ENCODE measurements around the gene NAA15. TPM values are rescaled to one million over a fixed set of nuclear protein-coding genes. Genes with fewer than 3 reads are reported as not detected.
"Not testable (repeated sequence)": the region's sequence is repeated elsewhere in the genome, so short reads cannot be mapped to it uniquely, and the experiment has no call there.

NAA15 gene
- polyA plus RNA-seq, 1 donor, result 25.9 TPM

GRCh38 chr4:139453041-139453370 lies 151.7 kb downstream of the NAA15 start:
- DNase-seq, result no peak

DNA sequence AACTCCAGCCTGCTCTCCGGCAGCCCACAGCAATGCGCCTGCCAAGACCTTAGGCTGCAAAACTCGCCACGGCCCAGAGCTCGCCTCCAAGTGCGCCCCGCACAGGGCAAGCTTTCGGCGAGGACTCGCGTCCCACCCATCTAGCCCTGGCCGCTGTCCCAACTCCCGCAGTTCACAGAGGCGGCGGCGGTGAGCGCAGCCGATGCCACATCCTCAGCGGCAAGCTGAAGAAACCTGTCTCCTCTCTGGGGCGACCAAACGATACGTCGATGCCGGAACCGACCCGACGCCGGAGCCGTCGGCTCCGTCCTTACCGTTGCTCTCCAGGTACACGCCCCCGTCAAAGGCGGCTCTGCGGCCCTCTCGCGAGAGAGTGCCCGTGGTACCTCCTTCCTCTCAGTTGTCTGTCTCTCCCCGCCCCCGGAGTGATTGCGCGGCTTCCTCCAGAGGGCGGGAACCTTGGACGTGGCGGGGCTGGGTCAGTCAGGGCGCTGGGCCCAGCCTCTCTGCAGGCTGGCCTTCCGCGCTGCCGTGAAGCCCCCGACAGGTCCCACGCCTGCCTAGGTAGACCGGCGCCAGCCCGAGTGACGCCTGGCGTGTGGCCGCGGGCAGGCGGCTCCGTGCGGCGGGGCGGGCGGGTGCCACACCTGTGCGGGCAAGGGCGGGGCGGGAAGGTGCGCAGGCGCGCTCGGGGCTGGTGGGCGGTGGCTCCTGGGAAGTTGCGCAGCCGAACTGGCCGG lies 152.2 kb downstream of the NAA15 start:
- DNase-seq, result peak; percentile 97

- peak; percentile 23 for DNase-seq
Observed at GRCh38 chr4:139454111-139455045, 153.1 kb downstream of the NAA15 start, which contains the start of gene RAB33B. TSS of gene RAB33B (plus strand) at chr4:139454121. CDS start at chr4:139454196, 75 bp downstream.

- peak; percentile 12 for DNase-seq
Observed at GRCh38 chr4:139455126-139455538, 153.8 kb downstream of the NAA15 start.

DNA sequence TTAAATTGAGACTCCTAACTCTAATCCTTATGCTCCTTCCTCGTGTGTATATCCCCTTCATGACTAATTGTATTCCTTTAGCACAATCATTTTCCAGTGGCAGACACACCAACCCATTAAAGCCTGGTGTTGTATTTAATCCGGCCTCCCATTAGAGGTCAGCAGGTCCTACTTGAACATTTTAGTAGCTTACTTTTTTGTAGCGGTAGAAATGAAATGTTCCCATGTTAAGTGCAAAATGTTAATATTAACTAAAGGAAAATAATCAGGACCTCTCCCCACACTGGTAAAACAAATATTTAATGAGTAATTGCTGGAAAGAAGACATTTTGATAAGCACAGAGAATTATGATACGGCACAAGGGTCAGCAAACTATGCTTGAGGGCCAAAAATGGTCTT lies 156.0 kb downstream of the NAA15 start:
- DNase-seq, result no peak

GRCh38 chr4:139458543-139458942 lies 157.2 kb downstream of the NAA15 start:
- no peak for DNase-seq

DNA sequence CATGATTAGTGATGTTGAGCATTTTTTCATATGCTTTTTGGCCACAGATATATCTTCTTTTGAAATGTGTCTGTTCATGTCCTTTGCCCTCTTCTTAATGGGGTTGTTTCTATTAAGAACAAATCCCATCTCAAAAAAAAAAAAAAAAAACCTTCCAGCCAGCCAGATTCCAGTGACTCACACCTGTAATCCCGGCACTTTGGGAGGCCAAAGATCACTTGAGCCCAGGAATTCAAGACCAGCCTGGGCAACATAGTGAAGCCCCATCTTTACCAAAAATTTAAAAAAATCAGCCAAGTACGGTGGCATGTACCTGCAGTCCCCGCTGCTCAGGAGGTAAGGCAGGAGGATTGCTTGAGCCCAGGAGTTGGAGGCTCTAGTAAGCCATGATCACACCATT lies 157.7 kb downstream of the NAA15 start:
- no peak for DNase-seq

GRCh38 chr4:139460565-139460964 lies 159.3 kb downstream of the NAA15 start:
- DNase-seq, result no peak

DNA sequence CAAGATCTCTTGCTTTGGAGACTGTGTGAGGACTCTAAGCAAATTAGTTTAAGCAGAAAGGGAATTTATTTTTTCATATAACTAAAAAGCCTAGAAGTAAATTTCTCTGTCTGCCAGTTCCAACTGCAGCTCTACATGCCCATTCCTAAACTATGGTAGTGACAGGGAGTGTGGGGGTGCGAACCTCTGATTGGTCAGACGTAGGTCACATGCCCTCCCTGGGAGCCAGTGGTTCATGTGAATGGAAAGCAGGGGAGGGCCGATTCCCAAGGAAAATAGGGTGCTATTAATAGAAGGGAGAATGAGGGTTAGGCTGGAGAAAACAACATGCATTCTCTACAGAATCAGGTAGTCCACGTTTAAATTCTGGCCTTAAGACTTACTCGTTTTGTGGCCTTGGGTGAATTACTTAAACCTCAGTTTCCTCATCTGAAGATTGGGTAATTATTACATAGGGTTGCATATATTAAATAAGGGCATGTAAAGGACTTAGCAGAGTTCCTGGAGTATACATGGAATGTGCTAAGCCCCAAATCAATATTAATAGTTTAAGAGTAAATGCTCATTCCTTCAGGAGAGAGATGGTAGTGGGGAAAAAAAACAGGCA lies 159.8 kb downstream of the NAA15 start:
- no peak for DNase-seq

DNA sequence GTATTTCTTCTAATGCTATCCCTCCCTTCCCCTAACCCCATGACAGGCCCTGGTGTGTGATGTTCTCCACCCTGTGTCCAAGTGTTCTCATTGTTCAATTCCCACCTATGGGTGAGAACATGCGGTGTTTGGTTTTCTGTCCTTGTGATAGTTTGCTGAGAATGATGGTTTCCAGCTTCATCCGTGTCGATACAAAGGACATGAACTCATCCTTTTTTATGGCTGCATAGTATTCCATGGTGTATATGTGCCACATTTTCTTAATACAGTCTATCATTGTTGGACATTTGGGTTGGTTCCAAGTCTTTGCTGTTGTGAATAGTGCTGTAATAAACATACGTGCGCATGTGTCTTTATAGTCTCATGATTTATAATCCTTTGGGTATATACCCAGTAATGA lies 163.2 kb downstream of the NAA15 start:
- not testable (repeated sequence) for DNase-seq

DNA sequence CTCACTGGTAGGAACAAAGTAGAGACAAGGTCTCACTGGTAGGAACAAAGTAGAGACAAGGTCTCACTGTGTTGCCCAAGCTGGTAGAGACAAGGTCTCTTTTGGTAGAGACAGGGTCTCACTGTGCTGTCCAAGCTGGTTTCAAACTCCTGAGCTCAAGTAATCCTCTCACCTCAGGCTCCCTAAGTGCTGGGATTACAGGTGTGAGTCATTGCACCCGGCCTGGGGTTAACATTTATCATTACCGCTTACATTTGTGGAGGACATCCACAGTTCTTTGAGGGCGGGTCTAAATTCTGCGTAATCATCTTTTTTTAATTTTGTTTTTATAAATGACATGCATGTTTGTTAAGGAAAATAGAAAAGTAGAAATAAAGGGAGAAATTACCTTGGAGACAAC lies 164.6 kb downstream of the NAA15 start:
- DNase-seq, result no peak

DNA sequence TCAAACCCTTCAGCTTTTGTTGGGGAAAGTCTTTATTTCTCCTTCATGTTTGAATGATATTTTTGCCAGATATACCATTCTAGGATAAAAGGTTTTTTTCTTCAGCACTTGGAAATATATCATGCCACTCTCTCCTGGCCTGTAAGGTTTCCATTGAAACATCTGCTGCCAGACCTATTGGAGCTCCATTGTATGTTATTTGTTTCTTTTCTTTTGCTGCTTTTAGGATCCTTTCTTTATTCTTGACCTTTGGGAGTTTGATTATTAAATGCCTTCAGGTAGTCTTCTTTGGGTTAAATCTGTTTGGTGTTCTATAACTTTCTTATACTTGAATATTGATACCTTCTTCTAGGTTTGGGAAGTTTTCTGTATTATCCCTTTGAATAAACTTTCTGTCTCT lies 167.5 kb downstream of the NAA15 start:
- not testable (repeated sequence) for DNase-seq

DNA sequence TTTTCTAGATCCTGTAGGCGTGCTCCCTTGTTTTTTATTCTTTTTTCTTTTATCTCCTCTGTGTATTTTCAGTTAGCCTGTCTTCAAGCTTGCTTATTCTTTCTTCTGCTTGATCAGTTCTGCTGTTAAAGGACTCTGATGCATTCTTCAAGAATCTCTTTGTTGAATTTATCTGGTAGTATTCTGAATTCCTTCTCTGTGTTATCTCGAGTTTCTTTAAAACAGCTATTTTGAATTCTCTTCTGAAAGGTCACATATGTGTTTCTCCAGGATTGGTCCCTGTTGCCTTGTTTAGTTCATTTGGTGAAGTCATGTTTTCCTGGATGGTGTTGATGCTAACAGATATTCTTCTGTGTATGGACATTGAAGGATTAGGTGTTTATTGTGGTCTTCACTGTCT lies 167.9 kb downstream of the NAA15 start:
- DNase-seq, result no peak

Other genes starting within 250 kb of the NAA15 start
- gene ELF2, start 124.3 kb upstream of the NAA15 start, polyA plus RNA-seq (ENCODE audit: insufficient read length), result 46.4 TPM
- 0.70 TPM for gene MGARP, start 21.3 kb upstream of the NAA15 start, polyA plus RNA-seq (ENCODE audit: insufficient read length)
- 54.3 TPM for gene NDUFC1, start 972 bp downstream of the NAA15 start, polyA plus RNA-seq (ENCODE audit: insufficient read length)
- 7.8 TPM for gene RAB33B, start 152.6 kb downstream of the NAA15 start, polyA plus RNA-seq (ENCODE audit: insufficient read length)

Measured in hindlimb muscle (tissue), 1 donor.